Urothelium cell line (cell line): ENCODE measurements around the gene ROCK2.
"Not testable (repeated sequence)": the region's sequence is repeated elsewhere in the genome, so short reads cannot be mapped to it uniquely, and the experiment has no call there.

Experiments used
- DNase-seq: peaks from one replicate; pipeline ENCODE4 v3.0.0; 2011; ENCODE audit warnings: low spot score, mixed read lengths
- FAIRE-seq: peaks from 2 replicates; lab custom pipeline; 2011; peaks lifted over from hg19 to GRCh38; lab: Jason Lieb, UNC

ROCK2 gene

GRCh38 chr2:11279398-11279797 lies 65.0 kb downstream of the ROCK2 start:
- FAIRE-seq (no peak), DNase-seq (no peak)

- FAIRE-seq (no peak), DNase-seq (no peak)
These were observed 66.2 kb downstream of the ROCK2 start for GRCh38 chr2:11278219-11278618.

- DNase-seq (no peak), FAIRE-seq (no peak)
These were observed 68.5 kb downstream of the ROCK2 start for GRCh38 chr2:11275910-11276309.

GRCh38 chr2:11270891-11271290 lies 73.5 kb downstream of the ROCK2 start:
- no peak for FAIRE-seq

GRCh38 chr2:11267931-11268330 lies 76.5 kb downstream of the ROCK2 start:
- FAIRE-seq, result no peak
- no peak for DNase-seq

More at GRCh38 chr2:11270891-11271290, 73.5 kb downstream of the ROCK2 start:
- no peak for DNase-seq

- DNase-seq (no peak), FAIRE-seq (no peak)
These were observed 79.6 kb downstream of the ROCK2 start for GRCh38 chr2:11264818-11265217.

- DNase-seq (no peak), FAIRE-seq (no peak)
These were observed 80.4 kb downstream of the ROCK2 start for GRCh38 chr2:11264007-11264406.

GRCh38 chr2:11263177-11263576 lies 81.3 kb downstream of the ROCK2 start:
- DNase-seq, result no peak
- FAIRE-seq, result no peak

GRCh38 chr2:11262438-11262837 lies 82.0 kb downstream of the ROCK2 start:
- DNase-seq, FAIRE-seq: not testable (repeated sequence)

GRCh38 chr2:11261564-11261963 lies 82.9 kb downstream of the ROCK2 start:
- DNase-seq, FAIRE-seq: not testable (repeated sequence)

- no peak for FAIRE-seq
These were observed 83.5 kb downstream of the ROCK2 start for GRCh38 chr2:11260979-11261378.

GRCh38 chr2:11257964-11258363 lies 86.5 kb downstream of the ROCK2 start:
- no peak for DNase-seq
- no peak for FAIRE-seq

More at GRCh38 chr2:11260979-11261378, 83.5 kb downstream of the ROCK2 start:
- DNase-seq, result no peak

GRCh38 chr2:11257078-11257477 lies 87.4 kb downstream of the ROCK2 start:
- FAIRE-seq (no peak), DNase-seq (no peak)

GRCh38 chr2:11256166-11256565 lies 88.3 kb downstream of the ROCK2 start:
- DNase-seq (no peak), FAIRE-seq (peak; percentile 52)

GRCh38 chr2:11254100-11254536 lies 90.3 kb downstream of the ROCK2 start:
- FAIRE-seq (no peak), DNase-seq (no peak)

- FAIRE-seq, result not testable (repeated sequence)
These were observed 92.0 kb downstream of the ROCK2 start for GRCh38 chr2:11252458-11252857.

GRCh38 chr2:11250400-11251196 lies 93.8 kb downstream of the ROCK2 start:
- FAIRE-seq, result no peak
- no peak for DNase-seq

More at GRCh38 chr2:11252458-11252857, 92.0 kb downstream of the ROCK2 start:
- DNase-seq, result not testable (repeated sequence)

- FAIRE-seq, result no peak
- DNase-seq, result no peak
These were observed 99.1 kb downstream of the ROCK2 start for GRCh38 chr2:11245322-11245721.

GRCh38 chr2:11244091-11244826 lies 100.2 kb downstream of the ROCK2 start:
- FAIRE-seq, result no peak
- DNase-seq, result no peak

- FAIRE-seq (no peak), DNase-seq (no peak)
These were observed 100.9 kb downstream of the ROCK2 start for GRCh38 chr2:11243512-11243911.

- FAIRE-seq (no peak), DNase-seq (no peak)
These were observed 101.8 kb downstream of the ROCK2 start for GRCh38 chr2:11242542-11243174.
